Naive thymus-derived CD4-positive, alpha-beta T cell (primary cell): Measurements from ENCODE around the gene HTR3B. TPM values are rescaled to one million over a fixed set of nuclear protein-coding genes. Genes with fewer than 3 reads are reported as not detected.

Source experiments
- ATAC-seq: fragments of 150-1000 bp; cut with Tn5 transposase; 2 replicates; pipeline ENCODE4 v1.10.0; 2021; ENCODE audit warnings: mild to moderate bottlenecking, moderate library complexity
- CTCF ChIA-PET: fragments of 350-600 bp; sonication (Branson Sonifier 250); formaldehyde crosslinking; loops from one replicate; lab custom pipeline; 2021; ENCODE audit warnings: antibody characterized with exemption; lab: Charles Lee
- POLR2A ChIA-PET: fragments of 350-600 bp; sonication (Branson Sonifier 250); formaldehyde crosslinking; loops from one replicate; lab custom pipeline; 2021; ENCODE audit warnings: antibody characterized with exemption, inconsistent platforms; lab: Charles Lee
- DNase-seq, 9 donors: peaks; one replicate each; pipeline versions ENCODE4 v3.0.0 to v3.0.0-alpha.2; 2020 to 2022; ENCODE audit warnings: mixed read lengths in 1 of 9
- H3K27ac ChIP-seq: one replicate; pipeline ENCODE4 v1.7.0; 2013; ENCODE audit warnings: mild to moderate bottlenecking, low read depth, low read length, moderate library complexity
- H3K27me3 ChIP-seq, 2 donors: one replicate each; pipeline ENCODE4 v1.7.0; 2013; ENCODE audit warnings: low read length in 2 of 2, mild to moderate bottlenecking in 2 of 2, moderate library complexity in 2 of 2; ENCODE audit not compliant: control insufficient read depth in 2 of 2, insufficient read depth in 2 of 2
- H3K36me3 ChIP-seq, 3 experiments: 1 replicate in 2 of 3; 2 replicates in 1 of 3; pipeline ENCODE4 v1.7.0; 2013; ENCODE audit warnings: low read length in 3 of 3, mild to moderate bottlenecking in 3 of 3, moderate library complexity in 1 of 3; ENCODE audit not compliant: insufficient read depth in 3 of 3, control insufficient read depth in 2 of 3
- H3K4me1 ChIP-seq, 2 donors: one replicate each; pipeline ENCODE4 v1.7.0; 2013; ENCODE audit warnings: low read length in 2 of 2, mild to moderate bottlenecking in 2 of 2, moderate library complexity in 1 of 2; ENCODE audit not compliant: control insufficient read depth in 2 of 2, insufficient read depth in 2 of 2
- H3K4me3 ChIP-seq: 2 replicates; pipeline ENCODE4 v1.7.0; 2013; ENCODE audit warnings: mild to moderate bottlenecking, low read length
- H3K9me3 ChIP-seq, 3 experiments: 1 replicate in 2 of 3; 2 replicates in 1 of 3; pipeline ENCODE4 v1.7.0; 2013; ENCODE audit warnings: low read length in 3 of 3; ENCODE audit not compliant: control insufficient read depth in 2 of 3
- H3K27ac Mint-ChIP-seq, 9 donors: one replicate each; pipeline ENCODE4 v1.8.0; 2020 to 2022; ENCODE audit warnings: mixed read lengths in 9 of 9, mild to moderate bottlenecking in 8 of 9, moderate library complexity in 5 of 9, inconsistent platforms in 2 of 9
- H3K27me3 Mint-ChIP-seq, 5 donors: one replicate each; pipeline ENCODE4 v1.8.0; 2021 to 2022; ENCODE audit warnings: mixed read lengths in 5 of 5, mild to moderate bottlenecking in 1 of 5
- H3K36me3 Mint-ChIP-seq, 5 donors: one replicate each; pipeline ENCODE4 v1.8.0; 2020 to 2022; ENCODE audit warnings: mixed read lengths in 5 of 5, mild to moderate bottlenecking in 3 of 5, inconsistent platforms in 1 of 5
- H3K4me1 Mint-ChIP-seq, 7 donors: one replicate each; pipeline ENCODE4 v1.8.0; 2020 to 2022; ENCODE audit warnings: mixed read lengths in 7 of 7, mild to moderate bottlenecking in 3 of 7, inconsistent platforms in 1 of 7
- H3K4me3 Mint-ChIP-seq, 10 donors: one replicate each; pipeline ENCODE4 v1.8.0; 2020 to 2022; ENCODE audit warnings: mild to moderate bottlenecking in 10 of 10, mixed read lengths in 10 of 10, moderate library complexity in 6 of 10, inconsistent platforms in 2 of 10
- H3K9me3 Mint-ChIP-seq, 11 donors: one replicate each; pipeline ENCODE4 v1.8.0; 2020 to 2022; ENCODE audit warnings: mixed read lengths in 11 of 11, mild to moderate bottlenecking in 4 of 11, inconsistent platforms in 1 of 11, moderate library complexity in 1 of 11
- intact Hi-C, 2 donors: fragments of 100-400 bp; cut with micrococcal nuclease; formaldehyde crosslinking; loops; one replicate each; pipeline ENCODE4 v1.15.1; 2023
- polyA plus RNA-seq, 2 donors: library from polyadenylated mRNA; unstranded; fragments of 300-500 nt; fragmentation: Illumina TruSeq; gene quantifications; one replicate each; pipeline ENCODE4 v1.2.3, GENCODE V29; 2021
- total RNA-seq, 6 experiments: library from RNA in 5 of 6; stranded (reverse) in 5 of 6; gene quantifications; 1 replicate in 5 of 6; 2 replicates in 1 of 6; pipeline ENCODE4 v1.2.3 and lab custom pipeline; 2021 to 2026

Gene HTR3B
- total and polyA plus RNA-seq, 7 experiments from 2014 or later = not detected

DNA sequence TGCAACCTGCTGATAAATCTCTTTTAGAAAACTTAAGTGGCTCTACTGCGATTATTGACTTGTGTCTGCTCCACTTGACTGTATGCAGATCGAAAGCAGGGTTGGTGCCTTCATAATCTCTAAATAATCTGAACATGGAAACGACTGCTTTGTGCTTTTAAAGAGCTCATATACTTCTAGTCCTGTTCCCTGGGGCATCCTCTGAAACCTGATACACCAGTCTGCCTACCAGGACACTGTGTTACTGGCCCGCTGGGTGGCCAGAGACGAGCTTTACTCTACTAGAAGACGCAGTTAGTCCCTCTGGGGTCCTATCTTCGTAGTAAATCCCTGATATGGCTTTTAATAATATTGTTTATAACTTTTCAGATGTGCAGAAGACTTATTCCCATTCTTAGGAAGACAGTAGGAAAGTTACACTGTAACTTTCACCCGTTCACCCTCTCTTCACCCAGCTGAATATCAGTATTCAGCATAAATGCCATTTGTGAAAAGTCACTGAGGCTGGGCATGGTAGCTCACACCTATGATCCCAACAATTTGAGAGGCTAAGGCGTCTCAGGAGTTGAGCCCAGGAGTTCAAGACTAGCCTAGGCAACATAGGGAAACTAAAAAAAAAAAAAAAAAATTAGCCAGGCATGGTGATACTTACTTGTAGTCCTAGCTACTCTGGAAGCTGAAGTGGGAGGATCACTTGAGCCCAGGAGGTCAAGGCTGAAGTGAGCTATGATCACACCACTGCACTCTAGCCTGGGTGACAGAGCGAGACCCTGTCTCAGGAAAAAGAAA lies 9.0 kb upstream of the HTR3B start:
- no peak for DNase-seq
- intact Hi-C loops = loop anchor here (1.0 to 10.0 kb wide), 7 partner anchors 99 to 590 kb away; partner anchors contain the start of gene ZBTB16 (in 1 of the 2)
- Histone ChIP-seq H3K4me1 (no peaks in the 10 kb centered on the region), H3K36me3 (no peaks in the 10 kb centered on the region), H3K9me3 (no peaks in the 10 kb centered on the region), H3K27ac (no peak overlapping the region), H3K27me3 (no peaks in the 10 kb centered on the region), H3K4me3 (no peak overlapping the region)
- ChIA-PET POLR2A (interaction anchor here (0.6 kb wide), 1 partner anchor 568 kb away, joined by 3 read pairs; no protein-coding TSS in a partner anchor), CTCF (interaction anchor here (0.5 to 7.2 kb wide), 9 partner anchors 38 to 383 kb away, joined by 3 to 143 read pairs (median 4); no protein-coding TSS in a partner anchor)
- H3K27ac Mint-ChIP-seq = no peak overlapping the region
- H3K9me3 Mint-ChIP-seq = no peaks in the 10 kb centered on the region
- ATAC-seq = no peak
- H3K4me3 Mint-ChIP-seq = no peak overlapping the region
- no peaks in the 10 kb centered on the region for H3K36me3 Mint-ChIP-seq
- peaks cover 0 to 7% (median 0%) of the 10 kb centered on the region in 5 donors for H3K27me3 Mint-ChIP-seq
- peaks cover 0 to 4% (median 0%) of the 10 kb centered on the region in 7 donors for H3K4me1 Mint-ChIP-seq

- no peaks in the 10 kb centered on the region for H3K36me3 Mint-ChIP-seq
- H3K27ac ChIP-seq = no peak overlapping the region
- H3K27me3 Mint-ChIP-seq = peaks cover 0 to 9% (median 0%) of the 10 kb centered on the region in 5 donors
- H3K27me3 ChIP-seq = no peaks in the 10 kb centered on the region
- no peaks in the 10 kb centered on the region for H3K36me3 ChIP-seq
- no peaks in the 10 kb centered on the region for H3K9me3 ChIP-seq
- intact Hi-C loops = loop anchor here (1.0 to 10.0 kb wide), 7 partner anchors 98 to 591 kb away; partner anchors contain the start of gene ZBTB16 (in 1 of the 2)
- H3K4me1 Mint-ChIP-seq = peaks cover 0 to 4% (median 0%) of the 10 kb centered on the region in 7 donors
- H3K9me3 Mint-ChIP-seq = no peaks in the 10 kb centered on the region
- ChIA-PET CTCF (interaction anchor here (0.5 to 7.2 kb wide), 12 partner anchors 34 to 382 kb away, joined by 3 to 143 read pairs (median 4); no protein-coding TSS in a partner anchor), POLR2A (interaction anchor here (1.2 kb wide), 1 partner anchor 366 kb away, joined by 3 read pairs; no protein-coding TSS in a partner anchor)
- no peak overlapping the region for H3K4me3 ChIP-seq
- no peak overlapping the region for H3K4me3 Mint-ChIP-seq
- H3K27ac Mint-ChIP-seq = no peak overlapping the region
- peak; percentile 80 for ATAC-seq
- peak in 5 of 9 donors; percentile 24 to 42 (median 37) for DNase-seq
- no peaks in the 10 kb centered on the region for H3K4me1 ChIP-seq
These were observed 8.3 kb upstream of the HTR3B start for GRCh38 chr11:113896156-113896879.

- Mint-ChIP-seq H3K27me3 (peaks cover 0 to 33% (median 4%) of the 10 kb centered on the region in 5 donors), H3K4me1 (peaks cover 0 to 2% (median 0%) of the 10 kb centered on the region in 7 donors), H3K27ac (no peak overlapping the region), H3K9me3 (no peaks in the 10 kb centered on the region), H3K36me3 (no peaks in the 10 kb centered on the region), H3K4me3 (no peak overlapping the region)
- no peaks in the 10 kb centered on the region for H3K36me3 ChIP-seq
- intact Hi-C loops = no loop called here
- H3K4me1 ChIP-seq = no peaks in the 10 kb centered on the region
- no peak overlapping the region for H3K27ac ChIP-seq
- ChIA-PET POLR2A (no interaction called here), CTCF (interaction anchor here (0.6 to 2.1 kb wide), 2 partner anchors 301 to 360 kb away, joined by 7 to 8 read pairs; no protein-coding TSS in a partner anchor)
- ATAC-seq (no peak), DNase-seq (no peak)
- H3K4me3 ChIP-seq = no peak overlapping the region
- no peaks in the 10 kb centered on the region for H3K9me3 ChIP-seq
- no peaks in the 10 kb centered on the region for H3K27me3 ChIP-seq
These were observed 3.5 kb upstream of the HTR3B start for GRCh38 chr11:113901141-113901540.

DNA sequence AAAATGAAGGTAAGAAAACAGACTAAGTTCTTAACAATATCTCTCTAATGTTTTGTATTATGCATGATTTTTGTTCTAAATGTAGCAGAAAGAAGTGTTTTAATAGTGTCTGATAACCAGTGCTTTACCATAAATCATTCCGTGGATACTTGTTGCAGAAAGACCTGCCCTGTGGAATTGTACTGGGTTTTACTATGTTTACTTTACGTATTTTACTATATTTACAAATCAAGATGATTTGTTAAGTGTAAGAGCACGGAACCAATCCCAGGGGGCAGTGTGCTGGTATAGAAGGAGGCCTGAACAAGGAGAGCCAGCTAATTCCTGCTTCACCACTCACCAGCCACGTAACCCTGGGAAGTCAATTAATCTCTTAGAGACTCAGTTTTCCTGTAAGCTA lies 1.4 kb downstream of the HTR3B start:
- Mint-ChIP-seq H3K4me3 (no peak overlapping the region), H3K4me1 (no peaks in the 10 kb centered on the region), H3K27me3 (peaks cover 0 to 40% (median 4%) of the 10 kb centered on the region in 5 donors), H3K36me3 (no peaks in the 10 kb centered on the region), H3K9me3 (no peaks in the 10 kb centered on the region), H3K27ac (no peak overlapping the region)
- POLR2A ChIA-PET = no interaction called here
- Histone ChIP-seq H3K36me3 (no peaks in the 10 kb centered on the region), H3K4me3 (no peak overlapping the region), H3K4me1 (no peaks in the 10 kb centered on the region), H3K27ac (no peak overlapping the region), H3K27me3 (no peaks in the 10 kb centered on the region), H3K9me3 (no peaks in the 10 kb centered on the region)
- ATAC-seq = no peak
- intact Hi-C loops = no loop called here
- DNase-seq = no peak
- CTCF ChIA-PET = no interaction called here

DNA sequence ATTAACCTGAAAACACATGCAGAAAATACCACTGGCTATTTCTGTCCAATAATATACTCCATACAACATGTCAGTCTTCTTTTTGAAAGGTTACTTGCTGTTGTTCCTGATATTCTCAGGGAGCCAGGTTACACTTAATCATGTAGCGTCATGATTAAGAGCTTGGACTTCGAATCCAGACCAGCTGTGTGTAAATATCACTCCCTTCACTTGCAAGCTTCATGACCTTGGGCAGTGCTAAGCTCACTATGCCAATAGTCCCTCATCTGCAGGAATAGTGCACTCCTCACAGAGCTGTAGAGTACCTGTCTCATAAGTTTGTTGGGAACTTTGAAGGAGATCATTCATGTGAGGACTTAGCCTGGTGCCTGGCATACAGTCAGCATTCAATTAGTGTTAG lies 1.9 kb downstream of the HTR3B start:
- Histone ChIP-seq H3K9me3 (no peaks in the 10 kb centered on the region), H3K27me3 (no peaks in the 10 kb centered on the region), H3K27ac (no peak overlapping the region), H3K4me1 (no peaks in the 10 kb centered on the region), H3K36me3 (no peaks in the 10 kb centered on the region), H3K4me3 (no peak overlapping the region)
- Mint-ChIP-seq H3K36me3 (no peaks in the 10 kb centered on the region), H3K4me3 (no peak overlapping the region), H3K27me3 (peaks cover 0 to 38% (median 4%) of the 10 kb centered on the region in 5 donors), H3K9me3 (no peaks in the 10 kb centered on the region), H3K27ac (no peak overlapping the region), H3K4me1 (no peaks in the 10 kb centered on the region)
- ChIA-PET CTCF (interaction anchor here (0.9 kb wide), 1 partner anchor 354 kb away, joined by 3 read pairs; no protein-coding TSS in a partner anchor), POLR2A (no interaction called here)
- intact Hi-C loops = no loop called here
- DNase-seq = no peak
- ATAC-seq = no peak

GRCh38 chr11:113907152-113907551 lies 2.6 kb downstream of the HTR3B start:
- no peaks in the 10 kb centered on the region for H3K36me3 Mint-ChIP-seq
- H3K4me1 ChIP-seq = no peaks in the 10 kb centered on the region
- no peaks in the 10 kb centered on the region for H3K4me1 Mint-ChIP-seq
- H3K27me3 Mint-ChIP-seq = peaks cover 1 to 35% (median 4%) of the 10 kb centered on the region in 5 donors
- H3K4me3 ChIP-seq = no peak overlapping the region
- no peaks in the 10 kb centered on the region for H3K27me3 ChIP-seq
- intact Hi-C loops = no loop called here
- H3K27ac ChIP-seq = no peak overlapping the region
- ATAC-seq = no peak
- POLR2A ChIA-PET = no interaction called here
- CTCF ChIA-PET = interaction anchor here (0.9 kb wide), 1 partner anchor 354 kb away, joined by 3 read pairs; no protein-coding TSS in a partner anchor
- no peak overlapping the region for H3K27ac Mint-ChIP-seq
- H3K9me3 Mint-ChIP-seq = no peaks in the 10 kb centered on the region
- H3K4me3 Mint-ChIP-seq = no peak overlapping the region
- no peaks in the 10 kb centered on the region for H3K36me3 ChIP-seq
- no peaks in the 10 kb centered on the region for H3K9me3 ChIP-seq
- no peak for DNase-seq
